NCI-H748 (cell line): ENCODE results near the gene HILPDA.
"Not testable (repeated sequence)": the region's sequence is repeated elsewhere in the genome, so short reads cannot be mapped to it uniquely, and the experiment has no call there.

Experiments used
- DNase-seq: peaks from one replicate; lab custom pipeline; 2025; ENCODE audit not compliant: unreplicated experiment; lab: John Stamatoyannopoulos, UW

The HILPDA gene

GRCh38 chr7:128459394-128459878 is 3.8 kb downstream of the HILPDA start:
- peak; percentile 51 for DNase-seq

- DNase-seq, result no peak
These were observed 6.8 kb downstream of the HILPDA start for GRCh38 chr7:128462460-128462859.

GRCh38 chr7:128463345-128463744 is 7.7 kb downstream of the HILPDA start:
- DNase-seq, result not testable (repeated sequence)

- DNase-seq, result not testable (repeated sequence)
These were observed 8.3 kb downstream of the HILPDA start for GRCh38 chr7:128463933-128464332.

- not testable (repeated sequence) for DNase-seq
These were observed 11.2 kb downstream of the HILPDA start for GRCh38 chr7:128466871-128467270.

DNA sequence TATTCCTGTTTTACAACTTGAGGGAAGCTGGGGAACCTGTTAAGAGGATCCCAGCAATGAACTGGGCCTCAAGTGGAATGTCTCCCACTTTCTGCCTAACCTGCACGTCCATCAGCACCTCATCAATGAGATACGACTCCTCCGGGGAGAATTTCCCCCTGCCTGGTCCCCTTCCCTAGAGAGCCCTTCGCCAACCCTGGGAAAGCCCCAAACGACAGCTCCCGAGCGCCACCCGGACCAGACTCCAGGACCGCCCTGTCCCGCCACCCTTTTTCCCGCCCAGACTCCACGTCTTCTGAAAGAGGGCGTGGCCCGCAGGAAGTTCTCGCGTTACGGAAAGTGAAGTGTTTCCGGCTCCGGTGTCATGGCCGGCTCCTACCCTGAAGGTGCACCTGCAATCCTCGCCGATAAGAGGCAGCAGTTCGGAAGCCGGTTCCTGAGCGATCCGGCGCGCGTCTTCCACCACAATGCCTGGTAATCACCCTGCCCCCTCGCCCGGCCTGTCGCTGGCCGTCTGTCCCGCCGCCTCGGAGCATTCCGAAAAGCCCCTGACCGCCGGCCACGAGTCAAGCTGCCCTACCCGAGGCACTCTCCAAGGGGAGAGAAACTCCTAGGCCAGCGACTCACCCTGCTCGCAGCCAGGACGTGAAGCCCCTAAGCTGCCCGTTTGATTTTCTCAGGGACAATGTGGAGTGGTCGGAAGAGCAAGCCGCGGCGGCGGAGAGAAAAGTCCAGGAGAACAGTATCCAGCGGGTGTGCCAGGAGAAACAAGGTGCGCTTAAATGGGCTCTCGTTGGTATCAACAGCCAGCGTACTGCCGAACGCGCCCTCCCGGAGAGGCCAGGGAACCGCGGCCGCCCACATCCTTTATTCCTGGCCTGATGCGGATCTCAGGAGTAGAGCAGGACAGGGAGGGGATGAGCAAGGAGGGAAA is 21.0 kb downstream of the HILPDA start, which contains the start of gene METTL2B:
METTL2B (plus strand) TSS at position 347 of the 934 bp plus-strand sequence; CDS start at position 365, 18 bp downstream.
- peak; percentile 97 for DNase-seq

DNA sequence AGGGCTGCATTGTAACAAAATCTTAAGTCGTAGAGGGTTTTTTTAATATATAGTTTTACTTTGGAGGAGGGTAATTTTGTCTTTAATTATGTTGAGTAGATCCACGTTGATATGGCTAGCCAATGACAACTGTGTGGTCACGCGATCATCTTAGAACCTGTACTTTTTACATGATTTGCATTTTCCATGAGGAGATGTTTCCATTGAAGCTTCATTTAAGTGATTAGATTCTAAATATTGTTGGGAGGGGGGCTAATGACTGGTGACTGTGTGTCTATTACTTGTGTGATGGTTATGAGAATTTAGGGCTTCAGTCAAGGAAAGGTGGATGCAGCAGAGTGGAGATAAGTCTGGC is 21.6 kb downstream of the HILPDA start:
- not testable (repeated sequence) for DNase-seq

- not testable (repeated sequence) for DNase-seq
These were observed 23.4 kb downstream of the HILPDA start for GRCh38 chr7:128479082-128479481.

DNA sequence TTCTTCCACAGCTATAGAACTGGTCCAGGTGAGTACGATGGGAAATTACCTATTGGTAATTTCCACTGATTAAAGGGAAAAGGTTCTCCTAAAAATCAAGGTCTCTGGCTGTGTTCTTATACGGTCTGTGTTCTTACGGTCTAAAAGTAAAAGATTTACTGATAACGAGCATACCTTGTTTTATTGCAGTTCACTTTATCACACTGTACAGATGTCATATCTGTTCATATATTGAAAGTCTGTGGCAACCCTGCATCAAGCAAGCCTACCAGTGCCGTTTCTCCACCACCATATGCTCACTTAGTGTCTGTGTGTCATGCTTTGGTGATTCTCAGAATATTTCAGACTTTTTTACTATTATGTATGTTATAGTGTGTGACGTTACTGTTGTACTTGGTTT is 32.5 kb downstream of the HILPDA start:
- DNase-seq, result not testable (repeated sequence)

GRCh38 chr7:128497405-128497804 is 41.7 kb downstream of the HILPDA start:
- no peak for DNase-seq

- not testable (repeated sequence) for DNase-seq
These were observed 49.7 kb downstream of the HILPDA start for GRCh38 chr7:128505416-128505815.

DNA sequence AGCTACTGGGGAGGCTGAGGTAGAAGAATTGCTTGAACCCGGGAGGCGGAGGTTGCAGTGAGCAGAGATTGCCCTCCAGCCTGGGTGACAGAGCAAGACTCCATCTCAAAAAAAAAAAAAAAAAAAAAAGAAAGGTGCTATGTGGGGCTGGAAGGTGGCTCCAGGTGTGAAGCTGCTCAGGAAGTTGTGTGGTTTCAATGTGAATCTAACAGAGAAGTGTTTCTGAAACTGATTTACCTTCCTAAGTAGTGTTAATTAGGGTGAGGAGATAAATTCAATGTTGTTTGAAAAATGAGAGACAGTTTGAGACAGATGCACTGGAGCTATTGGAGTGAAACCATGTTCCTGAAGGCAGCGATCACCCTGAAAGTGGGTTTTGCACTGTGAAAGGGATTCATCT is 51.1 kb downstream of the HILPDA start:
- DNase-seq, result not testable (repeated sequence)

DNA sequence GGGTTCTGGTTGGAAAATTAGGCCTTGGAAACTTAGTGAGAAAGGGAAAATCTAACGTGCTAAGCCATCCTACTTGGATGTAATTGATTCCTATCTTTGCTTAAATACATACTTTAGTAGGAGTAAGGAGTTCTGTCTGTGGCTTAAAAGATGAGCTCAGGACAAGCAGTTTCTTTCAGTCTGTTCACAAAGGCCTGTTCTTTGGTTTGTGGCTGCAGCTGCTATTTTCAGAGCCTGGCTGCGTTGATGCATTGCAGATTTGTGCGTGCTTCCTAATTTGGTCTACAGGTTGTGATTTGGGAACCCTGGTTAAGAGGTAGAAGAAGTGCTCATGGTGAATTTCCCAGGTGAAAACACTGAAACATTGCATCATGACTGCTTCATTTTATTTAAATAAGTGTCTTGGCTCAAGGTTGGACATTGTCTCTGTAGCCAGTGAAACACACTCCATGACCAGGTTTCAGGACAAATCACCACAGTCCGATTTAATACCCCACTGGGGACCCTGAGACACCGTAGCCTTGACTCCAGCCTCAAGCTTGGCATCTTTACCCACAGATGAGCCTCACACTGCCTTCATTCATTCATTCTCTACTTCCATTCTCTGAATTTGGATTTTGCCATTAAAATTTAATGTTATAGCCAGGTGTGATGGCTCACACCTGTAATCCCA is 51.8 kb downstream of the HILPDA start:
- not testable (repeated sequence) for DNase-seq
